ENCODE results near the gene ARHGEF6. TPM values are rescaled to one million over a fixed set of nuclear protein-coding genes. Genes with fewer than 3 reads are reported as not detected.

ARHGEF6 gene
- total and polyA plus RNA-seq, 2 experiments from 2014 or later, result 2.5 to 6.0 TPM

GRCh38 chrX:136828830-136829229, 48.1 kb upstream of the ARHGEF6 start (continued):
- no peak for TF ChIP-seq ZNF114 (CRISPR knock-in tag; IDR thresholded peaks at IDR 0.05)
- no peak for TF ChIP-seq NANOG (IDR thresholded peaks at IDR 0.05; ENCODE audit: borderline replicate concordance)
- TF ChIP-seq EZH2 (IDR thresholded peaks at IDR 0.05; ENCODE audit: low read depth, unreplicated experiment), result no peak
- TF ChIP-seq, protein P1, sequence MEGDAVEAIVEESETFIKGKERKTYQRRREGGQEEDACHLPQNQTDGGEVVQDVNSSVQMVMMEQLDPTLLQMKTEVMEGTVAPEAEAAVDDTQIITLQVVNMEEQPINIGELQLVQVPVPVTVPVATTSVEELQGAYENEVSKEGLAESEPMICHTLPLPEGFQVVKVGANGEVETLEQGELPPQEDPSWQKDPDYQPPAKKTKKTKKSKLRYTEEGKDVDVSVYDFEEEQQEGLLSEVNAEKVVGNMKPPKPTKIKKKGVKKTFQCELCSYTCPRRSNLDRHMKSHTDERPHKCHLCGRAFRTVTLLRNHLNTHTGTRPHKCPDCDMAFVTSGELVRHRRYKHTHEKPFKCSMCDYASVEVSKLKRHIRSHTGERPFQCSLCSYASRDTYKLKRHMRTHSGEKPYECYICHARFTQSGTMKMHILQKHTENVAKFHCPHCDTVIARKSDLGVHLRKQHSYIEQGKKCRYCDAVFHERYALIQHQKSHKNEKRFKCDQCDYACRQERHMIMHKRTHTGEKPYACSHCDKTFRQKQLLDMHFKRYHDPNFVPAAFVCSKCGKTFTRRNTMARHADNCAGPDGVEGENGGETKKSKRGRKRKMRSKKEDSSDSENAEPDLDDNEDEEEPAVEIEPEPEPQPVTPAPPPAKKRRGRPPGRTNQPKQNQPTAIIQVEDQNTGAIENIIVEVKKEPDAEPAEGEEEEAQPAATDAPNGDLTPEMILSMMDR (conservative IDR thresholded peaks at IDR 0.05; ENCODE audit: low read depth in 2 of 2), result no peak

DNA sequence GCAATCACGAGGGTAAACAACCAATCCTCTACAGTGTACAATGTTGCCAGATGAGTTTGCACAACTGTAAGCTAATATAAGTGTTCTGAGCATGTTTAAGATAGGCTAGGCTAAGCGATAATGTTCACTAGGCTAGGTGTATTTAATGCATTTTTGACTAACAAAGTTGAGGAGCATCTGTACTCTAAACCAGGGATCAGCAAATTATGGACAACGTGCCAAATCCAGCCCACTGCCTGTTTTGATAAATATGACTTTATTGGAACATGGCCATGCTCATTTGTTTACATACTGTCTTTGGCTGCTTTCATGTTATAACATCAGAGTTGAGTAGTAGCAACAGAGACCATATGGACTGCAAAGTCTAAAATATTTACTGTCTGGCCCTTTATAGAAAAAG, 46.3 kb upstream of the ARHGEF6 start:
- ATAC-seq, result no peak

DNA sequence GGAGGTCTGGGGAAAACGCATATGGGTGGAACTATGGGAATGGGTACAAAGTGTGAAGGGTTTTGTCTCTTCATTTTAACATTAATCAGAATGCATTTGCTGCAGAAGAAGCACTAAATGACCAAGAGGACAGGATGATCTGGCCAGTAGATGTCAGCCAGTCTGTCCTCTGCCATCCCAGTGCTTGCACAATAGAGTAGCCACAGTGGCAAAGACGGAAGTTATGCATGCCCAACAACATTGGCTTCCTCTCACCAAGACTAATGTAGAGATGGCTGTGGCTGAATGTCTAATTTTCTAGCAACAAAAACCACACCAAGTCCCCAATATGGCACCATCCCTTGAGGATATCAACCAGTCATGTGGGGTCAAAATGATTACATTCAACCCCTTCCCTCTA, 45.0 kb upstream of the ARHGEF6 start:
- Mint-ChIP-seq H3K4me3 (no peak overlapping the region), H3K9me3 (no peaks in the 10 kb centered on the region; the same call in 2 of the 3 replicates)
- TF ChIP-seq ZNF462 (CRISPR knock-in tag; IDR thresholded peaks at IDR 0.05) (no peak), POLR2AphosphoS5 (IDR thresholded peaks at IDR 0.05; ENCODE audit: low read depth) (no peak), ETS1 (IDR thresholded peaks at IDR 0.05) (no peak)

More for the DNA sequence above, 46.3 kb upstream of the ARHGEF6 start:
- Mint-ChIP-seq H3K27ac (no peak overlapping the region), H3K4me3 (no peak overlapping the region), H3K27me3 (ENCODE audit: insufficient read depth, low read depth, poor library complexity) (no peaks in the 10 kb centered on the region), H3K9me3 (no peaks in the 10 kb centered on the region; the same call in 2 of the 3 replicates), H3K36me3 (ENCODE audit: low read depth) (peaks cover 3% of the 10 kb centered on the region; the same call in 1 of the 3 replicates), H3K4me1 (no peaks in the 10 kb centered on the region)
- Histone ChIP-seq H2AFZ (no peak overlapping the region), H3K4me1 (ENCODE audit: insufficient read depth) (no peaks in the 10 kb centered on the region), H3K79me2 (replicated peaks; ENCODE audit: insufficient read depth) (no peaks in the 10 kb centered on the region), H3F3A (replicated peaks; ENCODE audit: low read depth) (no peaks in the 10 kb centered on the region), H3K4me2 (no peak overlapping the region), H3K36me3 (ENCODE audit: insufficient read depth) (no peaks in the 10 kb centered on the region), H4K20me1 (replicated peaks; ENCODE audit: insufficient read depth) (no peaks in the 10 kb centered on the region), H3K4me3 (no peak overlapping the region), H3K9me2 (ENCODE audit: insufficient read depth) (no peaks in the 10 kb centered on the region), H3K27me3 (ENCODE audit: insufficient read depth) (no peaks in the 10 kb centered on the region), H3K27ac (ENCODE audit: low read depth) (no peak overlapping the region)
- no peak for DNase-seq (ENCODE audit: low spot score)
- TF ChIP-seq EZH2phosphoT487 (IDR thresholded peaks at IDR 0.05; ENCODE audit: unreplicated experiment) (no peak), STAT1 (IDR thresholded peaks at IDR 0.05; ENCODE audit: unreplicated experiment) (no peak)
- TF ChIP-seq, protein P1 (conservative IDR thresholded peaks at IDR 0.05; ENCODE audit: low read depth in 2 of 2), result no peak

More for the DNA sequence above, 45.0 kb upstream of the ARHGEF6 start:
- no peaks in the 10 kb centered on the region for H3K36me3 ChIP-seq (ENCODE audit: insufficient read depth)
- no peak overlapping the region for H3K27ac Mint-ChIP-seq
- no peaks in the 10 kb centered on the region for H3K4me1 Mint-ChIP-seq
- no peaks in the 10 kb centered on the region for H3K27me3 ChIP-seq (ENCODE audit: insufficient read depth)
- no peak overlapping the region for H2AFZ ChIP-seq
- H3F3A ChIP-seq (replicated peaks; ENCODE audit: low read depth), result no peaks in the 10 kb centered on the region
- no peak overlapping the region for H3K4me2 ChIP-seq
- H3K4me3 ChIP-seq, result no peak overlapping the region
- H3K4me1 ChIP-seq (ENCODE audit: insufficient read depth), result no peaks in the 10 kb centered on the region
- H4K20me1 ChIP-seq (replicated peaks; ENCODE audit: insufficient read depth), result no peaks in the 10 kb centered on the region
- no peak overlapping the region for H3K27ac ChIP-seq (ENCODE audit: low read depth)
- H3K9me2 ChIP-seq (ENCODE audit: insufficient read depth), result no peaks in the 10 kb centered on the region
- H3K79me2 ChIP-seq (replicated peaks; ENCODE audit: insufficient read depth), result no peaks in the 10 kb centered on the region
- DNase-seq (ENCODE audit: low spot score), result no peak
- ATAC-seq, result no peak
- H3K36me3 Mint-ChIP-seq (ENCODE audit: low read depth), result peaks cover 3% of the 10 kb centered on the region; the same call in 1 of the 3 replicates
- H3K27me3 Mint-ChIP-seq (ENCODE audit: insufficient read depth, low read depth, poor library complexity), result no peaks in the 10 kb centered on the region

All from GM23338 (cell line).